ENCODE results near the gene IZUMO1R. TPM values are rescaled to one million over a fixed set of nuclear protein-coding genes. Genes with fewer than 3 reads are reported as not detected.

IZUMO1R gene
- total RNA-seq, 2 experiments from 2014 or later, result not detected

DNA sequence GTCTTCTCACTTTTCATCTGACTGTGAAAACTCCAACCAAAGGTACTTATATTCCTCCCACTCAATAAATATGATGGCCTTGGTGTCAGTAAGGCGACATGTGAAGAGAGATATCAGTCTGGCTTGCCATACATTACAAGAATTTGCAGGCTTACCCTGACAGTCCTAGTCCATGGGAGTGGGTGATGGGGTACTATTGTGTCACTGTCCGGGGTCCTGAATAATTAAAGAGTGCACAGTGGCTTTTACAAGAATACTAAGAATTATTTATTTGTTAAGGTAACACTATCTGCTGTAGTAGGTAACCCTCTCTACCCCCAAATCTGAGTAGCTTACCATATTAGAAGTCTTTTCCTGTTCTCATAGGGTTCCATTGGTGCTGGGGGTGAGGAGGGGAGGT lies 23.1 kb upstream of the IZUMO1R start:
- Histone ChIP-seq H3K27me3 (ENCODE audit: control insufficient read depth in 1 of 2, insufficient read depth in 2 of 2, low read length in 2 of 2) (no peaks in the 10 kb centered on the region), H3K27ac (ENCODE audit: low read depth in 1 of 2, low read length in 2 of 2) (no peak overlapping the region), H3K4me1 (ENCODE audit: insufficient read depth, low read length) (no peaks in the 10 kb centered on the region), H3K9me3 (ENCODE audit: control insufficient read depth in 1 of 2, insufficient read depth in 1 of 2, low read length in 2 of 2) (no peaks in the 10 kb centered on the region), H3K4me3 (ENCODE audit: low read length) (no peak overlapping the region), H3K36me3 (ENCODE audit: insufficient read depth, low read length) (no peaks in the 10 kb centered on the region)
- intact Hi-C loops (cut with DNase I, micrococcal nuclease), result no loop called here
- H3K27me3 Mint-ChIP-seq, result no peaks in the 10 kb centered on the region
- no peaks in the 10 kb centered on the region for H3K4me1 Mint-ChIP-seq (ENCODE audit: low read depth)
- H3K9me3 Mint-ChIP-seq, result no peaks in the 10 kb centered on the region
- TF ChIP-seq, protein P1, sequence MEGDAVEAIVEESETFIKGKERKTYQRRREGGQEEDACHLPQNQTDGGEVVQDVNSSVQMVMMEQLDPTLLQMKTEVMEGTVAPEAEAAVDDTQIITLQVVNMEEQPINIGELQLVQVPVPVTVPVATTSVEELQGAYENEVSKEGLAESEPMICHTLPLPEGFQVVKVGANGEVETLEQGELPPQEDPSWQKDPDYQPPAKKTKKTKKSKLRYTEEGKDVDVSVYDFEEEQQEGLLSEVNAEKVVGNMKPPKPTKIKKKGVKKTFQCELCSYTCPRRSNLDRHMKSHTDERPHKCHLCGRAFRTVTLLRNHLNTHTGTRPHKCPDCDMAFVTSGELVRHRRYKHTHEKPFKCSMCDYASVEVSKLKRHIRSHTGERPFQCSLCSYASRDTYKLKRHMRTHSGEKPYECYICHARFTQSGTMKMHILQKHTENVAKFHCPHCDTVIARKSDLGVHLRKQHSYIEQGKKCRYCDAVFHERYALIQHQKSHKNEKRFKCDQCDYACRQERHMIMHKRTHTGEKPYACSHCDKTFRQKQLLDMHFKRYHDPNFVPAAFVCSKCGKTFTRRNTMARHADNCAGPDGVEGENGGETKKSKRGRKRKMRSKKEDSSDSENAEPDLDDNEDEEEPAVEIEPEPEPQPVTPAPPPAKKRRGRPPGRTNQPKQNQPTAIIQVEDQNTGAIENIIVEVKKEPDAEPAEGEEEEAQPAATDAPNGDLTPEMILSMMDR (IDR thresholded peaks at IDR 0.05), result no peak
- ChIA-PET POLR2A (no interaction called here), CTCF (no interaction called here)
- DNase-seq, result no peak
- no peak for ATAC-seq (ENCODE audit: poor library complexity)
- H3K36me3 Mint-ChIP-seq (ENCODE audit: low read depth), result no peaks in the 10 kb centered on the region
- H3K4me3 Mint-ChIP-seq, result no peak overlapping the region
- no peak overlapping the region for H3K27ac Mint-ChIP-seq

DNA sequence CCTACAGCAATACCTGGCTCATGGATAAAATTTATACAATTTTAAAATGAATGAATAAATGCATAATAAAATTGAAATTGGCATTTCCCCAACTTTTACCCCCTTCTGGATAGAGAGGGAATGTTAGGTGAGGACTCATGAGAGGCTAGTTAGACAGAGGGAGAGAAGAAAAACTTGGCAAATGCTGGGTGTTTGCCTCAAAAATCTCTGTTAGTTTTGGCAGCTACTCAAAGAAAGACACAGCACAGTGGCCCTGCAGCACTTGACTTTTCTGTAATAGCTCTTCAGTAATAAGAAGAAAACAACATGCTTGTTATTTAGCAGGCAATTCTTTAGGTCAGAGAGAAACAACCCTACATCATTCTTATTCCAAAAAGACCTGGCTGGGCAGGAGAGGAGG lies 20.7 kb upstream of the IZUMO1R start:
- Mint-ChIP-seq H3K36me3 (ENCODE audit: low read depth) (no peaks in the 10 kb centered on the region), H3K27ac (no peak overlapping the region), H3K9me3 (no peaks in the 10 kb centered on the region), H3K4me1 (ENCODE audit: low read depth) (no peaks in the 10 kb centered on the region), H3K27me3 (no peaks in the 10 kb centered on the region), H3K4me3 (no peak overlapping the region)
- Histone ChIP-seq H3K4me1 (ENCODE audit: insufficient read depth, low read length) (no peaks in the 10 kb centered on the region), H3K4me3 (ENCODE audit: low read length) (no peak overlapping the region), H3K9me3 (ENCODE audit: control insufficient read depth in 1 of 2, insufficient read depth in 1 of 2, low read length in 2 of 2) (no peaks in the 10 kb centered on the region), H3K27me3 (ENCODE audit: control insufficient read depth in 1 of 2, insufficient read depth in 2 of 2, low read length in 2 of 2) (no peaks in the 10 kb centered on the region), H3K27ac (ENCODE audit: low read depth in 1 of 2, low read length in 2 of 2) (no peak overlapping the region), H3K36me3 (ENCODE audit: insufficient read depth, low read length) (no peaks in the 10 kb centered on the region)
- TF ChIP-seq, protein P1 (IDR thresholded peaks at IDR 0.05), result no peak
- DNase-seq (no peak), ATAC-seq (ENCODE audit: poor library complexity) (no peak)
- intact Hi-C loops (cut with DNase I, micrococcal nuclease), result no loop called here
- CTCF ChIA-PET, result no interaction called here
- POLR2A ChIA-PET, result no interaction called here

DNA sequence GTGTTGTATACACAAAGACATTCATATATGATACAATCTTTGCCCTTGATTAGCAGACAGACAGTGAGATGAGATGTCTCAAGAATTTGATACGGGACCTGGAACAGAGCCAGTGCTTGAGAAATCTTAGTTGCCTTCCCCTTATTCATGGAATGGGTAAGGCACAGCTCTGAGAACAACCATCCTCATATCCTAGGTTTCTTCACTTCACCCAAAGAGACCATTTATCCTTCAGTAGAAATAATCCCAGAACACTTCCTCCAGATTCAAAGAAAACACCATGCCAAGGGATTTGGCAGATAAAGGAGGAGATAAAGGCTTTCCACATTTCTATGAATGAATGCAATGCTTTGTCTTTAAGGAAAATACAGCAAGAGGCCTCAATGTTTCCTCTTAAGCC lies 8.8 kb upstream of the IZUMO1R start:
- TF ChIP-seq, protein P1 (IDR thresholded peaks at IDR 0.05), result no peak
- no peaks in the 10 kb centered on the region for H3K4me1 ChIP-seq (ENCODE audit: insufficient read depth, low read length)
- Mint-ChIP-seq H3K27ac (no peak overlapping the region), H3K4me3 (no peak overlapping the region), H3K4me1 (ENCODE audit: low read depth) (no peaks in the 10 kb centered on the region), H3K27me3 (peaks cover 10% of the 10 kb centered on the region), H3K9me3 (peaks cover 3% of the 10 kb centered on the region), H3K36me3 (ENCODE audit: low read depth) (no peaks in the 10 kb centered on the region)
- ATAC-seq (ENCODE audit: poor library complexity), result no peak
- CTCF ChIA-PET, result no interaction called here
- no peaks in the 10 kb centered on the region for H3K36me3 ChIP-seq (ENCODE audit: insufficient read depth, low read length)
- H3K4me3 ChIP-seq (ENCODE audit: low read length), result no peak overlapping the region
- H3K9me3 ChIP-seq (ENCODE audit: control insufficient read depth in 1 of 2, insufficient read depth in 1 of 2, low read length in 2 of 2), result no peaks in the 10 kb centered on the region
- H3K27ac ChIP-seq (ENCODE audit: low read depth in 1 of 2, low read length in 2 of 2), result no peak overlapping the region
- intact Hi-C loops (cut with DNase I, micrococcal nuclease), result no loop called here
- POLR2A ChIA-PET, result no interaction called here
- DNase-seq, result no peak
- peaks cover 0 to 2% of the 10 kb centered on the region in 2 experiments for H3K27me3 ChIP-seq (ENCODE audit: control insufficient read depth in 1 of 2, insufficient read depth in 2 of 2, low read length in 2 of 2)
